ENCODE measurements around the gene MCMBP. TPM values are rescaled to one million over a fixed set of nuclear protein-coding genes. Genes with fewer than 3 reads are reported as not detected.

MCMBP gene
- polyA plus RNA-seq, 1 donor (not counting 4 experiments of a cell fraction or from before 2014, with no cell fraction given), result 74.4 TPM

DNA sequence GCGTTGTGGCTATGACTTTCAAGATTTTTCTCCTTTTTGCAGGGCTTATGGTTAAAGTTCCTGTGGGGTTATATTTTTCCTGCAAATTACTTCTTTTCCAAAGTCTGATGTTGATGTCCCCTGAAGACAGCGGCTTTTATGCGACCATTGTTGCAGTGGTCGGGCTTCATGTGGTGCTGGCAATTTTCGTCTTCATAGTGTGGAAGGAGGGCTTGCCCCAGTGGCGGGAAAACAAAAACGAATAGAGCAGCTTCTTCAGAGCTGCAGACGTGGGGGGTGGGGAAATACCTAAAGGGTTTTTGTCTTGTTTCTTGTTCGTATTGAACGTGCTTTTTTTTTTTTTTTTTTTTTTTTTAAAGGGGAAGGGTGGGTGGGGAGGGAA lies 53.8 kb downstream of the MCMBP start:
- dilution Hi-C loops (cut with MboI; ENCODE audit: extremely low pct_ligation_motif_present, low sequenced_read_pairs), result no loop called here
- peak overlapping the region; percentile 38 for H2AFZ ChIP-seq (ENCODE audit: control insufficient read depth, low read length)
- peak overlapping the region in 1 of 3 experiments; percentile 39 for H3K4me3 ChIP-seq (ENCODE audit: control insufficient read depth in 2 of 3, extremely low read depth in 1 of 3, insufficient read depth in 2 of 3, low read depth in 1 of 3, low read length in 3 of 3)
- peaks cover 3% of the 10 kb centered on the region for H3K4me1 ChIP-seq (ENCODE audit: control insufficient read depth, extremely low read depth, insufficient read depth, low read length)
- DNase-seq (ENCODE audit: low read depth, low spot score) (no peak), FAIRE-seq (no peak)
- TF ChIP-seq EZH2 (IDR thresholded peaks at IDR 0.05; ENCODE audit: low read length), result no peak
- TF ChIP-seq, protein P1, sequence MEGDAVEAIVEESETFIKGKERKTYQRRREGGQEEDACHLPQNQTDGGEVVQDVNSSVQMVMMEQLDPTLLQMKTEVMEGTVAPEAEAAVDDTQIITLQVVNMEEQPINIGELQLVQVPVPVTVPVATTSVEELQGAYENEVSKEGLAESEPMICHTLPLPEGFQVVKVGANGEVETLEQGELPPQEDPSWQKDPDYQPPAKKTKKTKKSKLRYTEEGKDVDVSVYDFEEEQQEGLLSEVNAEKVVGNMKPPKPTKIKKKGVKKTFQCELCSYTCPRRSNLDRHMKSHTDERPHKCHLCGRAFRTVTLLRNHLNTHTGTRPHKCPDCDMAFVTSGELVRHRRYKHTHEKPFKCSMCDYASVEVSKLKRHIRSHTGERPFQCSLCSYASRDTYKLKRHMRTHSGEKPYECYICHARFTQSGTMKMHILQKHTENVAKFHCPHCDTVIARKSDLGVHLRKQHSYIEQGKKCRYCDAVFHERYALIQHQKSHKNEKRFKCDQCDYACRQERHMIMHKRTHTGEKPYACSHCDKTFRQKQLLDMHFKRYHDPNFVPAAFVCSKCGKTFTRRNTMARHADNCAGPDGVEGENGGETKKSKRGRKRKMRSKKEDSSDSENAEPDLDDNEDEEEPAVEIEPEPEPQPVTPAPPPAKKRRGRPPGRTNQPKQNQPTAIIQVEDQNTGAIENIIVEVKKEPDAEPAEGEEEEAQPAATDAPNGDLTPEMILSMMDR (optimal IDR thresholded peaks at IDR 0.05 in 1 of 3, IDR thresholded peaks at IDR 0.05 in 1 of 3, conservative IDR thresholded peaks at IDR 0.05 in 1 of 3; ENCODE audit: extremely low read depth in 1 of 3, insufficient read depth in 2 of 3, low read length in 3 of 3), result no peak
- H3K27me3 ChIP-seq (ENCODE audit: control insufficient read depth, extremely low read depth, insufficient read depth, low read length), result no peaks in the 10 kb centered on the region
- no peak overlapping the region for H3K9ac ChIP-seq (ENCODE audit: control insufficient read depth, extremely low read depth, insufficient read depth, low read length)
- no peaks in the 10 kb centered on the region for H4K20me1 ChIP-seq (ENCODE audit: control insufficient read depth, extremely low read depth, insufficient read depth, low read length)
- no peaks in the 10 kb centered on the region for H3K79me2 ChIP-seq (ENCODE audit: control insufficient read depth, insufficient read depth, low read length)
- no peak overlapping the region for H3K27ac ChIP-seq (ENCODE audit: control insufficient read depth, insufficient read depth, low read length)
- H3K9me3 ChIP-seq (ENCODE audit: control insufficient read depth, low read depth, low read length), result no peaks in the 10 kb centered on the region
- peak overlapping the region; percentile 14 for H3K4me2 ChIP-seq (ENCODE audit: control insufficient read depth, extremely low read depth, insufficient read depth, low read depth, low read length)
- no peaks in the 10 kb centered on the region for H3K9me1 ChIP-seq (ENCODE audit: control insufficient read depth, extremely low read depth, insufficient read depth, low read length)
- peaks cover 8% of the 10 kb centered on the region in 2 experiments for H3K36me3 ChIP-seq (ENCODE audit: control insufficient read depth in 2 of 2, extremely low read depth in 1 of 2, insufficient read depth in 2 of 2, low read length in 2 of 2)

DNA sequence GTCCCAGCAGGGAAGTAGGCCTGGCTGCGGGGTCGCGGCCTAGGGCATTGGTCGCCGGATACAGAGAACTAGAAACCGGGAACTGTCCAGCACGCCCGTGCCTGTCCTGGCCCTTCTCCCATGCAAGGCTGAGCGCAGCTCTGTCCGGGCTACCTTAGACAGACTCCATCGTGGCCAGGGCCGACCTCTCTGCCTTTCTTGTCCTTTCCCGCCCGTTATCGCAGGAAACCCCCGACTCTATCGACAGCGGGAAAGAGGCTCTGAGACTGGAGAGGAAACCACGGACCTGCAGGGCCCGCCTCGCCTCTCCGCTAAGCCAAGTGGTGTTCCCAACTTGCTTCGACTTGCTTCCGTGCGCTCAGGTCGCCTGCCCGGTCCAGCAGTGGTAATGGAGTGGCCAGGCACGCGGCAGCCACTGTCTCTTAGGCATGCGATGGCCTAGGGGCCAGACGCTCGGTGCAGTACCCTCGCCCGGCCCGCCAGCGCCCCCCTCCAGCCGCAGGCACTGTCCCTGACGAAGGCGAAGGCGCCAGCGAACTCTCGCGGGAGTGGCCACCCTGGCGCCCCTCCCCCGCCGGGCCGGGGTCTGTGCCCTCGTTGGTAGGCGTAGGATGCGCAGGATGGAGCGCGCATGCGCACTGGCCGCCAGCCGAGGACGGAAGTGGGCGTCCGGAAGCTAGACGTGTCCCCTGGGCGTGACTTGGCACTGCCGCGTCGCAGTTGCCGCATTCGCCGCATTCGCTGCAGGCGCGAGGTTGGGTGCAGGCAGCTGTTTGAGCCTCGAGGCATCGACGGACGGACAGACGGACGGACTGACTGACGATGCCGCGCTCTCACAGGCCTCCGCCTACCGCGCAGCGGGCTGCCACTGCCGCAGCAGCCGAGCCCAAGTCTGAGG lies 54.4 kb downstream of the MCMBP start:
- no peaks in the 10 kb centered on the region for H3K79me2 ChIP-seq (ENCODE audit: control insufficient read depth, insufficient read depth, low read length)
- H3K27me3 ChIP-seq (ENCODE audit: control insufficient read depth, extremely low read depth, insufficient read depth, low read length), result no peaks in the 10 kb centered on the region
- no peak for FAIRE-seq
- H3K4me3 ChIP-seq (ENCODE audit: control insufficient read depth in 2 of 3, extremely low read depth in 1 of 3, insufficient read depth in 2 of 3, low read depth in 1 of 3, low read length in 3 of 3), result peak overlapping the region in 1 of 3 experiments; percentile 39
- peak overlapping the region; percentile 60 for H3K4me2 ChIP-seq (ENCODE audit: control insufficient read depth, extremely low read depth, insufficient read depth, low read depth, low read length)
- peak overlapping the region; percentile 44 for H2AFZ ChIP-seq (ENCODE audit: control insufficient read depth, low read length)
- peak; percentile 19 for DNase-seq (ENCODE audit: low read depth, low spot score)
- no peak for TF ChIP-seq EZH2 (IDR thresholded peaks at IDR 0.05; ENCODE audit: low read length)
- TF ChIP-seq, protein P1 (optimal IDR thresholded peaks at IDR 0.05 in 1 of 3, IDR thresholded peaks at IDR 0.05 in 1 of 3, conservative IDR thresholded peaks at IDR 0.05 in 1 of 3; ENCODE audit: extremely low read depth in 1 of 3, insufficient read depth in 2 of 3, low read length in 3 of 3), result no peak
- peaks cover 7 to 8% of the 10 kb centered on the region in 2 experiments for H3K36me3 ChIP-seq (ENCODE audit: control insufficient read depth in 2 of 2, extremely low read depth in 1 of 2, insufficient read depth in 2 of 2, low read length in 2 of 2)
- no peak overlapping the region for H3K27ac ChIP-seq (ENCODE audit: control insufficient read depth, insufficient read depth, low read length)
- no peak overlapping the region for H3K9ac ChIP-seq (ENCODE audit: control insufficient read depth, extremely low read depth, insufficient read depth, low read length)
- H4K20me1 ChIP-seq (ENCODE audit: control insufficient read depth, extremely low read depth, insufficient read depth, low read length), result no peaks in the 10 kb centered on the region
- no peaks in the 10 kb centered on the region for H3K9me3 ChIP-seq (ENCODE audit: control insufficient read depth, low read depth, low read length)
- peaks cover 3% of the 10 kb centered on the region for H3K4me1 ChIP-seq (ENCODE audit: control insufficient read depth, extremely low read depth, insufficient read depth, low read length)
- no peaks in the 10 kb centered on the region for H3K9me1 ChIP-seq (ENCODE audit: control insufficient read depth, extremely low read depth, insufficient read depth, low read length)
- dilution Hi-C loops (cut with MboI; ENCODE audit: extremely low pct_ligation_motif_present, low sequenced_read_pairs), result no loop called here
